ENCODE data around the gene LONRF2. TPM values are rescaled to one million over a fixed set of nuclear protein-coding genes. Genes with fewer than 3 reads are reported as not detected.

Gene LONRF2
- total and polyA plus RNA-seq, 2 of the 13 experiments (the other 11 are each of a cell fraction or from before 2014, with no cell fraction given), result not detected

- no peak for TF ChIP-seq RERE (CRISPR knock-in tag; IDR thresholded peaks at IDR 0.05; ENCODE audit: low read depth)
- no peak for TF ChIP-seq MXD1 (CRISPR knock-in tag; IDR thresholded peaks at IDR 0.05)
- TF ChIP-seq TBX3 (IDR thresholded peaks at IDR 0.05; ENCODE audit: borderline replicate concordance), result no peak
- no peak for TF ChIP-seq NFATC3 (CRISPR knock-in tag; IDR thresholded peaks at IDR 0.05)
- TF ChIP-seq HNRNPH1 (optimal IDR thresholded peaks at IDR 0.05; ENCODE audit: low read depth, low read length), result no peak
These were observed 58.2 kb downstream of the LONRF2 start (continued) for GRCh38 chr2:100264121-100264520.
